Right lobe of liver (tissue), 4 donors: ENCODE measurements around the gene METTL27.

Experiments used
- CTCF ChIP-seq, 4 donors: fragments of 200-600 bp in 3 of 4; fragments of 450-650 bp in 1 of 4; IDR thresholded peaks; one replicate each; pipeline versions ENCODE4 v1.5.1 to v1.8.0; 2016 to 2022; ENCODE audit warnings: antibody characterized with exemption in 4 of 4, mild to moderate bottlenecking in 2 of 4
- POLR2A ChIP-seq: fragments of 450-650 bp; IDR thresholded peaks from one replicate; pipeline ENCODE4 v1.6.1; 2017; ENCODE audit warnings: antibody characterized with exemption, mild to moderate bottlenecking
- donor health status: DM: no; HTN: no; CAD: no.
- donor health status: DM: no; HTN: no; CAD: no.
- donor health status: DM: no; HTN: yes; CAD: no.

- TF ChIP-seq CTCF (IDR thresholded peaks at IDR 0.05) (no peak), POLR2A (no peak)
Observed at GRCh38 chr7:73827567-73828106, 14.7 kb downstream of the METTL27 start.
